ENCODE data around the gene PPM1E. TPM values are rescaled to one million over a fixed set of nuclear protein-coding genes. Genes with fewer than 3 reads are reported as not detected.

PPM1E gene
- total RNA-seq, 2 donors from 2014 or later = not detected

DNA sequence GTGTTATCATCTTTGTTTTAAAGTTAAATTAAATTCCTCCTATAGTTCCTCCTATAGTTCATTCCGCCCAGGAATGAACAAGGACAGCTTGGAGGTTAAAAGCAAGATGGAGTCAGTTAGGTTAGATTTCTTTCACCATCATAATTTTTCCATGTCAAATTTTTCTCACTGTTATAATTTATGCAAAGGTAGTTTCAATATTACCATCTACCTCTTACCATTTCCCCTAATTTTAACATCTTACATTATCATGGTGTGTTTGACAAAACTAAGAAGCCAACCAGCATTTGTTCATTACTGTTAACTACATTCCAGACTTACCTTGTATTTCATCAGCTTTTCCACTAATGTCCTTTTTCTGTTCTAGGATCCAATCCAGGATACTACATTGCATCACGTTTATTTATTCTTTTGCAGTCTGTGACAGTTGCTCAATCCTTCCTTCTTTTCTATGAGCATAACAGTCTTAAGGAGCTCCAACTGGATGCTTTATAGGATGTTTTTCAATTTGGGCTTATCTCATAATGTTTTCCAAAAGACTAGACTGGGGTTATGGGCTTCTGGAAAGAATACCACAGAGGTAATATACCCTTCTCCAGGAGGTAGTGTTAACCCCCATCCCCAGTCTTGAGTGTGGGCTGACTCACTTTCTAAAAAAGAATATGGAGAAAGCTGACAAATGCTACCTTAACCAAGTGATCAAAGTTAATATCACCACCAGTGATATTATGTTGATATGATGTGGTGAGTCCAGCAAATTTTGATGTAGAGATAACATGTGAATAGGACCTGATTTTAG, 158.5 kb downstream of the PPM1E start:
- no peak overlapping the region for H3K4me3 ChIP-seq
- no peak overlapping the region for H3K27ac ChIP-seq
- no peaks in the 10 kb centered on the region for H3K4me1 ChIP-seq (ENCODE audit: control insufficient read depth in 1 of 2, low read depth in 2 of 2)
- H3K27me3 ChIP-seq (replicated peaks; ENCODE audit: insufficient read depth) = no peaks in the 10 kb centered on the region
- TF ChIP-seq, protein P1, sequence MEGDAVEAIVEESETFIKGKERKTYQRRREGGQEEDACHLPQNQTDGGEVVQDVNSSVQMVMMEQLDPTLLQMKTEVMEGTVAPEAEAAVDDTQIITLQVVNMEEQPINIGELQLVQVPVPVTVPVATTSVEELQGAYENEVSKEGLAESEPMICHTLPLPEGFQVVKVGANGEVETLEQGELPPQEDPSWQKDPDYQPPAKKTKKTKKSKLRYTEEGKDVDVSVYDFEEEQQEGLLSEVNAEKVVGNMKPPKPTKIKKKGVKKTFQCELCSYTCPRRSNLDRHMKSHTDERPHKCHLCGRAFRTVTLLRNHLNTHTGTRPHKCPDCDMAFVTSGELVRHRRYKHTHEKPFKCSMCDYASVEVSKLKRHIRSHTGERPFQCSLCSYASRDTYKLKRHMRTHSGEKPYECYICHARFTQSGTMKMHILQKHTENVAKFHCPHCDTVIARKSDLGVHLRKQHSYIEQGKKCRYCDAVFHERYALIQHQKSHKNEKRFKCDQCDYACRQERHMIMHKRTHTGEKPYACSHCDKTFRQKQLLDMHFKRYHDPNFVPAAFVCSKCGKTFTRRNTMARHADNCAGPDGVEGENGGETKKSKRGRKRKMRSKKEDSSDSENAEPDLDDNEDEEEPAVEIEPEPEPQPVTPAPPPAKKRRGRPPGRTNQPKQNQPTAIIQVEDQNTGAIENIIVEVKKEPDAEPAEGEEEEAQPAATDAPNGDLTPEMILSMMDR (IDR thresholded peaks at IDR 0.05) = no peak
- H3K9me3 ChIP-seq = peaks cover 12% of the 10 kb centered on the region
- ATAC-seq (ENCODE audit: insufficient number of reproducible peaks, low FRiP score, low read depth) (no peak), DNase-seq (ENCODE audit: low spot score) (no peak)
- no peaks in the 10 kb centered on the region for H3K36me3 ChIP-seq

DNA sequence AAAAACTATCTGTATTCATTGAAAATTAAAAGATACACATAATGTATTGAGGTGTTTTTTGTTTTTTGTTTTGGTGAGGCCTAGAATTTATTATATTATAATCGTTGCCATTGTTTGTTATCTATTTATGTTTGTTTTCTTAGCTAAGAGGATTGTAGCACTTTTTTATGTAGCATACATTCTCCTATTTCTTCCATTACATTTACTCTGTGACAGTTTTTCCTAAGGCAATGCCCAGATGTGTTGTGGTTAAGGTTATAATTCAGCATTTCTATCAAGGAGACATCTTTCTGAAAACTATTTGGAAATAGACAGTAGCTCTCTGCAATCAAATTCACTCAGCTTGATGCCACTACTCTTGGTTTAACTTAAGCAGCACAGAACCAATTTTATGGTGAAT, 161.6 kb downstream of the PPM1E start:
- H3K27ac ChIP-seq = no peak overlapping the region
- no peak overlapping the region for H3K4me3 ChIP-seq
- H3K36me3 ChIP-seq = no peaks in the 10 kb centered on the region
- no peaks in the 10 kb centered on the region for H3K9me3 ChIP-seq
- no peaks in the 10 kb centered on the region for H3K4me1 ChIP-seq (ENCODE audit: control insufficient read depth in 1 of 2, low read depth in 2 of 2)
- ATAC-seq (ENCODE audit: insufficient number of reproducible peaks, low FRiP score, low read depth) (no peak), DNase-seq (ENCODE audit: low spot score) (no peak)
- H3K27me3 ChIP-seq (replicated peaks; ENCODE audit: insufficient read depth) = no peaks in the 10 kb centered on the region
- TF ChIP-seq, protein P1 (IDR thresholded peaks at IDR 0.05) = no peak

GRCh38 chr17:58918072-58918471, 162.4 kb downstream of the PPM1E start:
- Histone ChIP-seq H3K9me3 (no peaks in the 10 kb centered on the region), H3K36me3 (no peaks in the 10 kb centered on the region), H3K27me3 (replicated peaks; ENCODE audit: insufficient read depth) (no peaks in the 10 kb centered on the region), H3K4me3 (no peak overlapping the region), H3K27ac (no peak overlapping the region), H3K4me1 (ENCODE audit: control insufficient read depth in 1 of 2, low read depth in 2 of 2) (no peaks in the 10 kb centered on the region)
- ATAC-seq (ENCODE audit: insufficient number of reproducible peaks, low FRiP score, low read depth) (no peak), DNase-seq (ENCODE audit: low spot score) (no peak)
- TF ChIP-seq, protein P1 (IDR thresholded peaks at IDR 0.05) = no peak

- TF ChIP-seq, protein P1 (IDR thresholded peaks at IDR 0.05) = no peak
- H3K27ac ChIP-seq = no peak overlapping the region
- H3K27me3 ChIP-seq (replicated peaks; ENCODE audit: insufficient read depth) = no peaks in the 10 kb centered on the region
- no peak overlapping the region for H3K4me3 ChIP-seq
- DNase-seq (ENCODE audit: low spot score) (no peak), ATAC-seq (ENCODE audit: insufficient number of reproducible peaks, low FRiP score, low read depth) (no peak)
- no peaks in the 10 kb centered on the region for H3K36me3 ChIP-seq
- no peaks in the 10 kb centered on the region for H3K9me3 ChIP-seq
- H3K4me1 ChIP-seq (ENCODE audit: control insufficient read depth in 1 of 2, low read depth in 2 of 2) = no peaks in the 10 kb centered on the region
Observed at GRCh38 chr17:58918884-58919283, 163.2 kb downstream of the PPM1E start.

DNA sequence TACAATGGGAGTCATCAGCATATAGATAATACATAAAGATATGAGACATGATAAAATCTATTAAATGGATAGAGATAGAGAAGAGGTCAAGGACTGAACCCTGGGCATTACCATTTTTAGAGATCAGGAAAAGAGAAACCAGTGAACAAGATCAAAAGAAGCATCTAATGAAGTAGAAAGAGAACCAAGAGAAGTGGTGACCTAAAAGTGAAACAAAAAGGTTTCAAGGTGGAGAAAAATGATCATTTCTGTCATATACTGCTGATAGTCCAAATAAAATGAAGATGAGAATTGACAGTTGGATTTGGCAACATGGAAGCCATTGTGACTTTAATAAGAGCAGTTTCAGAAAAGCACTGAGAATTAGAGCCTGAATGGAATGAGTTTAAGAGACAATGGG, 165.1 kb downstream of the PPM1E start:
- H3K9me3 ChIP-seq = no peaks in the 10 kb centered on the region
- TF ChIP-seq, protein P1 (IDR thresholded peaks at IDR 0.05) = no peak
- H3K4me3 ChIP-seq = no peak overlapping the region
- H3K4me1 ChIP-seq (ENCODE audit: control insufficient read depth in 1 of 2, low read depth in 2 of 2) = no peaks in the 10 kb centered on the region
- no peaks in the 10 kb centered on the region for H3K27me3 ChIP-seq (replicated peaks; ENCODE audit: insufficient read depth)
- no peaks in the 10 kb centered on the region for H3K36me3 ChIP-seq
- H3K27ac ChIP-seq = no peak overlapping the region
- ATAC-seq (ENCODE audit: insufficient number of reproducible peaks, low FRiP score, low read depth) = no peak
- no peak for DNase-seq (ENCODE audit: low spot score)
